ENCODE measurements around the gene OPTN. TPM values are rescaled to one million over a fixed set of nuclear protein-coding genes. Genes with fewer than 3 reads are reported as not detected.
"Not testable (repeated sequence)": the region's sequence is repeated elsewhere in the genome, so short reads cannot be mapped to it uniquely, and the experiment has no call there.

OPTN gene
- total RNA-seq, 1 donor from 2014 or later, result 151 TPM

GRCh38 chr10:13143766-13144165, 43.8 kb downstream of the OPTN start:
- no peaks in the 10 kb centered on the region for H3K27me3 Mint-ChIP-seq (ENCODE audit: low read depth)
- no peak for DNase-seq (ENCODE audit: low spot score)
- peaks cover 19% of the 10 kb centered on the region for H3K9me3 Mint-ChIP-seq (ENCODE audit: low read depth)
- H3K4me3 Mint-ChIP-seq (ENCODE audit: unreplicated experiment), result no peak overlapping the region
- peaks cover 34% of the 10 kb centered on the region for H3K36me3 Mint-ChIP-seq (ENCODE audit: low read depth)
- TF ChIP-seq CTCF (IDR thresholded peaks at IDR 0.05), result no peak
- peaks cover 4% of the 10 kb centered on the region for H3K4me1 Mint-ChIP-seq (ENCODE audit: low read depth)
- no peak overlapping the region for H3K27ac Mint-ChIP-seq (ENCODE audit: unreplicated experiment)

GRCh38 chr10:13144814-13145213, 44.9 kb downstream of the OPTN start:
- no peak for DNase-seq (ENCODE audit: low spot score)
- H3K9me3 Mint-ChIP-seq (ENCODE audit: low read depth), result peaks cover 19% of the 10 kb centered on the region
- H3K36me3 Mint-ChIP-seq (ENCODE audit: low read depth), result peaks cover 31% of the 10 kb centered on the region
- TF ChIP-seq CTCF (IDR thresholded peaks at IDR 0.05), result no peak
- no peak overlapping the region for H3K27ac Mint-ChIP-seq (ENCODE audit: unreplicated experiment)
- H3K27me3 Mint-ChIP-seq (ENCODE audit: low read depth), result no peaks in the 10 kb centered on the region
- peaks cover 4% of the 10 kb centered on the region for H3K4me1 Mint-ChIP-seq (ENCODE audit: low read depth)
- H3K4me3 Mint-ChIP-seq (ENCODE audit: unreplicated experiment), result no peak overlapping the region

GRCh38 chr10:13146379-13146778, 46.4 kb downstream of the OPTN start:
- Mint-ChIP-seq H3K9me3 (ENCODE audit: low read depth) (peaks cover 27% of the 10 kb centered on the region), H3K36me3 (ENCODE audit: low read depth) (peaks cover 19% of the 10 kb centered on the region), H3K4me1 (ENCODE audit: low read depth) (peaks cover 4% of the 10 kb centered on the region), H3K27me3 (ENCODE audit: low read depth) (no peaks in the 10 kb centered on the region), H3K4me3 (ENCODE audit: unreplicated experiment) (no peak overlapping the region), H3K27ac (ENCODE audit: unreplicated experiment) (no peak overlapping the region)
- DNase-seq (ENCODE audit: low spot score), result no peak
- no peak for TF ChIP-seq CTCF (IDR thresholded peaks at IDR 0.05)

- H3K9me3 Mint-ChIP-seq (ENCODE audit: low read depth), result peaks cover 27% of the 10 kb centered on the region
- DNase-seq (ENCODE audit: low spot score), result no peak
- no peak for TF ChIP-seq CTCF (IDR thresholded peaks at IDR 0.05)
- H3K4me1 Mint-ChIP-seq (ENCODE audit: low read depth), result peaks cover 4% of the 10 kb centered on the region
- H3K27me3 Mint-ChIP-seq (ENCODE audit: low read depth), result no peaks in the 10 kb centered on the region
- H3K27ac Mint-ChIP-seq (ENCODE audit: unreplicated experiment), result no peak overlapping the region
- H3K36me3 Mint-ChIP-seq (ENCODE audit: low read depth), result peaks cover 19% of the 10 kb centered on the region
- no peak overlapping the region for H3K4me3 Mint-ChIP-seq (ENCODE audit: unreplicated experiment)
Observed at GRCh38 chr10:13147161-13147560, 47.2 kb downstream of the OPTN start.

GRCh38 chr10:13152296-13152695, 52.3 kb downstream of the OPTN start:
- Mint-ChIP-seq H3K4me3 (ENCODE audit: unreplicated experiment) (no peak overlapping the region), H3K27ac (ENCODE audit: unreplicated experiment) (no peak overlapping the region), H3K27me3 (ENCODE audit: low read depth) (no peaks in the 10 kb centered on the region), H3K4me1 (ENCODE audit: low read depth) (no peaks in the 10 kb centered on the region), H3K9me3 (ENCODE audit: low read depth) (peaks cover 14% of the 10 kb centered on the region), H3K36me3 (ENCODE audit: low read depth) (peaks cover 4% of the 10 kb centered on the region)
- no peak for DNase-seq (ENCODE audit: low spot score)
- TF ChIP-seq CTCF (IDR thresholded peaks at IDR 0.05), result no peak

- H3K27ac Mint-ChIP-seq (ENCODE audit: unreplicated experiment); DNase-seq (ENCODE audit: low spot score); H3K9me3 Mint-ChIP-seq (ENCODE audit: low read depth); H3K4me1 Mint-ChIP-seq (ENCODE audit: low read depth); H3K4me3 Mint-ChIP-seq (ENCODE audit: unreplicated experiment); H3K27me3 Mint-ChIP-seq (ENCODE audit: low read depth); H3K36me3 Mint-ChIP-seq (ENCODE audit: low read depth): not testable (repeated sequence)
Observed at GRCh38 chr10:13155860-13156259, 55.9 kb downstream of the OPTN start.
